Ovary (tissue), 3 donors: ENCODE data around the gene HDHD5.

Experiments
- EP300 ChIP-seq: sonication (generic); formaldehyde crosslinking; IDR thresholded peaks from one replicate; pipeline ENCODE4 v1.6.1; 2017; ENCODE audit warnings: antibody characterized with exemption
- POLR2A ChIP-seq: fragments of 450-650 bp; IDR thresholded peaks from one replicate; pipeline ENCODE4 v1.6.1; 2017; ENCODE audit warnings: antibody characterized with exemption, mild to moderate bottlenecking, moderate library complexity
- TF ChIP-seq, protein P1 (sequence below), 3 donors: fragments of 450-650 bp in 2 of 3; fragments of 200-600 bp in 1 of 3; IDR thresholded peaks; one replicate each; pipeline versions ENCODE4 v1.5.1 to v1.8.0; 2016 to 2022; ENCODE audit warnings: antibody characterized with exemption in 3 of 3, mild to moderate bottlenecking in 1 of 3
- donor health status: DM: no; HTN: no; CAD: no.

- TF ChIP-seq, protein P1, sequence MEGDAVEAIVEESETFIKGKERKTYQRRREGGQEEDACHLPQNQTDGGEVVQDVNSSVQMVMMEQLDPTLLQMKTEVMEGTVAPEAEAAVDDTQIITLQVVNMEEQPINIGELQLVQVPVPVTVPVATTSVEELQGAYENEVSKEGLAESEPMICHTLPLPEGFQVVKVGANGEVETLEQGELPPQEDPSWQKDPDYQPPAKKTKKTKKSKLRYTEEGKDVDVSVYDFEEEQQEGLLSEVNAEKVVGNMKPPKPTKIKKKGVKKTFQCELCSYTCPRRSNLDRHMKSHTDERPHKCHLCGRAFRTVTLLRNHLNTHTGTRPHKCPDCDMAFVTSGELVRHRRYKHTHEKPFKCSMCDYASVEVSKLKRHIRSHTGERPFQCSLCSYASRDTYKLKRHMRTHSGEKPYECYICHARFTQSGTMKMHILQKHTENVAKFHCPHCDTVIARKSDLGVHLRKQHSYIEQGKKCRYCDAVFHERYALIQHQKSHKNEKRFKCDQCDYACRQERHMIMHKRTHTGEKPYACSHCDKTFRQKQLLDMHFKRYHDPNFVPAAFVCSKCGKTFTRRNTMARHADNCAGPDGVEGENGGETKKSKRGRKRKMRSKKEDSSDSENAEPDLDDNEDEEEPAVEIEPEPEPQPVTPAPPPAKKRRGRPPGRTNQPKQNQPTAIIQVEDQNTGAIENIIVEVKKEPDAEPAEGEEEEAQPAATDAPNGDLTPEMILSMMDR (IDR thresholded peaks at IDR 0.05) = no peak
- TF ChIP-seq POLR2A (no peak), EP300 (no peak)
These were observed 46.5 kb downstream of the HDHD5 start for GRCh38 chr22:17112491-17113042.
